Measurements from ENCODE around the gene RMND1. TPM values are rescaled to one million over a fixed set of nuclear protein-coding genes. Genes with fewer than 3 reads are reported as not detected.

Gene RMND1
- total RNA-seq, 1 experiment from 2014 or later, result 27.0 TPM

GRCh38 chr6:151437401-151437800, 14.5 kb downstream of the RMND1 start:
- Mint-ChIP-seq H3K9me3 (no peaks in the 10 kb centered on the region), H3K27me3 (ENCODE audit: low read depth) (no peaks in the 10 kb centered on the region), H3K4me1 (no peaks in the 10 kb centered on the region), H3K36me3 (ENCODE audit: insufficient read depth in 1 of 3, low read depth in 3 of 3) (peaks cover 2 to 42% (median 8%) of the 10 kb centered on the region in 3 experiments; a peak in 5 of 7 replicates), H3K27ac (no peak overlapping the region; a peak in 1 of 7 replicates), H3K4me3 (no peak overlapping the region)
- H3K4me1 ChIP-seq (ENCODE audit: insufficient read depth, low read length), result no peaks in the 10 kb centered on the region
- H2AFZ ChIP-seq (ENCODE audit: low read length), result no peak overlapping the region
- H3K56ac ChIP-seq (ENCODE audit: insufficient read length, low read depth, low read length), result no peak overlapping the region
- H3K14ac ChIP-seq (ENCODE audit: insufficient read depth, low read length), result no peak overlapping the region
- H3K23ac ChIP-seq (ENCODE audit: insufficient read length, low read depth, low read length), result no peak overlapping the region
- H3K18ac ChIP-seq (ENCODE audit: insufficient read length, low read depth, low read length), result no peak overlapping the region
- TF ChIP-seq CTCF (conservative IDR thresholded peaks at IDR 0.05), result no peak
- no peak overlapping the region for H2BK120ac ChIP-seq (ENCODE audit: low read depth, low read length, poor library complexity, severe bottlenecking)
- H3K23me2 ChIP-seq (ENCODE audit: insufficient read length, low read depth, low read length, poor library complexity, severe bottlenecking), result no peaks in the 10 kb centered on the region
- no peak overlapping the region for H2BK12ac ChIP-seq (ENCODE audit: insufficient read length, low read depth, low read length)
- H3K4me2 ChIP-seq (ENCODE audit: insufficient read depth, insufficient read length, low read length), result no peak overlapping the region
- no peak for DNase-seq
- H3K27me3 ChIP-seq (ENCODE audit: insufficient read depth, low read length), result no peaks in the 10 kb centered on the region
- no peak overlapping the region for H4K91ac ChIP-seq (ENCODE audit: insufficient read length, low read depth, low read length)
- H3K27ac ChIP-seq (ENCODE audit: insufficient read length, low read depth, low read length), result no peak overlapping the region
- H3K9me3 ChIP-seq (ENCODE audit: control insufficient read depth, low read depth, low read length), result no peaks in the 10 kb centered on the region
- H2BK20ac ChIP-seq (ENCODE audit: low read depth, low read length, poor library complexity, severe bottlenecking), result no peak overlapping the region
- H3K79me2 ChIP-seq (ENCODE audit: insufficient read depth, low read length), result peaks cover 2% of the 10 kb centered on the region; the same call in 1 of the 2 replicates
- H3K4ac ChIP-seq (ENCODE audit: low read depth, low read length), result no peak overlapping the region
- no peaks in the 10 kb centered on the region for H4K20me1 ChIP-seq (ENCODE audit: control insufficient read depth, insufficient read depth, insufficient read length)
- H2BK5ac ChIP-seq (ENCODE audit: insufficient read length, low read length), result no peak overlapping the region
- no peak overlapping the region for H2AK5ac ChIP-seq (ENCODE audit: insufficient read length, low read length)
- H3T11ph ChIP-seq (ENCODE audit: low read length), result no peak overlapping the region
- H4K8ac ChIP-seq (replicated peaks; ENCODE audit: insufficient read length, low read depth, low read length), result no peak overlapping the region
- no peak overlapping the region for H2BK15ac ChIP-seq (ENCODE audit: low read depth, low read length)
- H3K79me1 ChIP-seq (ENCODE audit: insufficient read depth, low read depth, low read length, poor library complexity, severe bottlenecking), result no peaks in the 10 kb centered on the region
- H4K5ac ChIP-seq (ENCODE audit: insufficient read length, low read depth, low read length), result no peak overlapping the region
- H3K9ac ChIP-seq (ENCODE audit: extremely low read depth, insufficient read length, low read length), result no peak overlapping the region

Data from H9 (cell line).